GM19035 (cell line): ENCODE measurements around the gene CHRNA3.
"Not testable (repeated sequence)": the region's sequence is repeated elsewhere in the genome, so short reads cannot be mapped to it uniquely, and the experiment has no call there.

Experiments
- ATAC-seq: cut with Tn5 transposase; IDR thresholded peaks from one replicate; pipeline ENCODE4 v1.9.1; 2021; ENCODE audit not compliant: unreplicated experiment

CHRNA3 gene

GRCh38 chr15:78564743-78565096 lies 56.1 kb downstream of the CHRNA3 start:
- ATAC-seq: no peak

GRCh38 chr15:78563092-78563491 lies 57.7 kb downstream of the CHRNA3 start:
- no peak for ATAC-seq

GRCh38 chr15:78561490-78561889 lies 59.3 kb downstream of the CHRNA3 start:
- no peak for ATAC-seq

GRCh38 chr15:78560201-78560600 lies 60.6 kb downstream of the CHRNA3 start:
- not testable (repeated sequence) for ATAC-seq

- no peak for ATAC-seq
These were observed 68.2 kb downstream of the CHRNA3 start for GRCh38 chr15:78552597-78552996.

- no peak for ATAC-seq
These were observed 68.9 kb downstream of the CHRNA3 start for GRCh38 chr15:78551902-78552301.

GRCh38 chr15:78550815-78551214 lies 70.0 kb downstream of the CHRNA3 start:
- ATAC-seq: no peak

GRCh38 chr15:78550194-78550593 lies 70.6 kb downstream of the CHRNA3 start:
- no peak for ATAC-seq
